ENCODE data around the gene THSD8.
A peak's percentile ranks its signal among the peaks of the same experiment; 100 is the strongest.

THSD8 gene

GRCh38 chr19:12801466-12802266, at the start of gene THSD8, which contains the start of gene PRDX2:
TSS of gene THSD8 (plus strand) at chr19:12802069. CDS start at chr19:12802072, 3 bp downstream.
TSS of gene PRDX2 (minus strand) at chr19:12801800. CDS start at chr19:12801261, 539 bp downstream.
- DNase-seq, result peak; percentile 69

- no peak for DNase-seq
These were observed 47.2 kb upstream of the THSD8 start for GRCh38 chr19:12754465-12755196.

GRCh38 chr19:12756150-12756883, 45.6 kb upstream of the THSD8 start:
- no peak for DNase-seq

GRCh38 chr19:12757544-12758274, 44.2 kb upstream of the THSD8 start:
- DNase-seq, result peak; percentile 77

- DNase-seq, result no peak
These were observed 42.2 kb upstream of the THSD8 start for GRCh38 chr19:12759686-12760085.

GRCh38 chr19:12763100-12763499, 38.8 kb upstream of the THSD8 start:
- no peak for DNase-seq

- no peak for DNase-seq
These were observed 37.2 kb upstream of the THSD8 start for GRCh38 chr19:12764698-12765097.

- DNase-seq, result peak; percentile 83
These were observed 35.8 kb upstream of the THSD8 start for GRCh38 chr19:12766051-12766521.

- no peak for DNase-seq
These were observed 34.7 kb upstream of the THSD8 start for GRCh38 chr19:12767150-12767549.

GRCh38 chr19:12767666-12768065, 34.2 kb upstream of the THSD8 start:
- DNase-seq, result no peak

- DNase-seq, result no peak
These were observed 32.2 kb upstream of the THSD8 start for GRCh38 chr19:12769689-12770088.

- DNase-seq, result no peak
These were observed 30.9 kb upstream of the THSD8 start for GRCh38 chr19:12770922-12771321.

- no peak for DNase-seq
These were observed 29.5 kb upstream of the THSD8 start for GRCh38 chr19:12772323-12772722.

- DNase-seq, result peak; percentile 56
These were observed 28.3 kb upstream of the THSD8 start for GRCh38 chr19:12773571-12773970.

- no peak for DNase-seq
These were observed 27.0 kb upstream of the THSD8 start, which contains the start of gene HOOK2 for GRCh38 chr19:12774588-12775555. TSS of gene HOOK2 (minus strand) at chr19:12775552. CDS start at chr19:12775449, 103 bp downstream.

- peak; percentile 76 for DNase-seq
These were observed 24.5 kb upstream of the THSD8 start for GRCh38 chr19:12777217-12778016.

- peak; percentile 79 for DNase-seq
These were observed 23.6 kb upstream of the THSD8 start for GRCh38 chr19:12778017-12778904.

GRCh38 chr19:12778905-12779161, 23.0 kb upstream of the THSD8 start:
- DNase-seq, result no peak

Data from EL (cell line).